Colonic mucosa (tissue), 4 donors: ENCODE results near the gene CCDC97. TPM values are rescaled to one million over a fixed set of nuclear protein-coding genes. Genes with fewer than 3 reads are reported as not detected.

Experiments
- DNase-seq: peaks from one replicate; pipeline ENCODE4 v3.0.0-alpha.2; 2020
- H3K27ac ChIP-seq: fragments of 200-600 bp; one replicate; pipeline ENCODE4 v1.8.0; 2021
- H3K27me3 ChIP-seq: fragments of 200-600 bp; one replicate; pipeline ENCODE4 v1.8.0; 2021
- H3K36me3 ChIP-seq: fragments of 200-600 bp; one replicate; pipeline ENCODE4 v1.8.0; 2021
- H3K4me1 ChIP-seq: fragments of 200-600 bp; one replicate; pipeline ENCODE4 v1.8.0; 2021; ENCODE audit warnings: mild to moderate bottlenecking
- H3K4me3 ChIP-seq: fragments of 200-600 bp; one replicate; pipeline ENCODE4 v1.8.0; 2021
- H3K9ac ChIP-seq, 2 donors: one replicate each; pipeline ENCODE4 v1.7.0; 2013; ENCODE audit warnings: control low read depth in 2 of 2, low read depth in 2 of 2, low read length in 2 of 2
- H3K9me3 ChIP-seq: fragments of 200-600 bp; one replicate; pipeline ENCODE4 v1.8.0; 2021
- CTCF ChIP-seq: fragments of 200-600 bp; IDR thresholded peaks from one replicate; pipeline ENCODE4 v1.8.0; 2022; ENCODE audit warnings: antibody characterized with exemption, mild to moderate bottlenecking
- intact Hi-C: fragments of 100-400 bp; cut with DNase I; formaldehyde crosslinking; loops from one replicate; pipeline ENCODE4 v1.14.1; 2022
- total RNA-seq, 2 donors: library from RNA; stranded (reverse); fragmentation: NEBNext Ultra II Directional in 1 of 2; extraction: Animal tissue kit (Norgen Biotek cat#: 25700) in 1 of 2; gene quantifications; one replicate each; pipeline ENCODE4 v1.2.1, GENCODE V29; 2021
- donor health status: healthy.
- donor health status: DM: no; HTN: no; CAD: no.
- donor health status: DM: no; HTN: no; CAD: no.

Gene CCDC97
- total RNA-seq, 2 donors from 2014 or later, result 20.6 to 30.5 TPM

GRCh38 chr19:41305927-41306793 is 3.8 kb upstream of the CCDC97 start:
- intact Hi-C loops, result loop anchor here (5.0 kb wide), 2 partner anchors 39 to 99 kb away; no protein-coding TSS in a partner anchor
- Histone ChIP-seq H3K9ac (peak overlapping the region in 1 of 2 donors; percentile 28), H3K4me1 (peaks cover 12% of the 10 kb centered on the region), H3K27me3 (no peaks in the 10 kb centered on the region), H3K9me3 (no peaks in the 10 kb centered on the region), H3K4me3 (no peak overlapping the region), H3K36me3 (peaks cover 10% of the 10 kb centered on the region), H3K27ac (peak overlapping the region; percentile 17)
- no peak for TF ChIP-seq CTCF
- DNase-seq, result no peak

GRCh38 chr19:41307090-41307875 is 2.7 kb upstream of the CCDC97 start:
- intact Hi-C loops, result loop anchor here (5.0 kb wide), 2 partner anchors 40 to 100 kb away; no protein-coding TSS in a partner anchor
- peak overlapping the region; percentile 87 for H3K27ac ChIP-seq
- H3K27me3 ChIP-seq, result no peaks in the 10 kb centered on the region
- no peak for DNase-seq
- no peak overlapping the region for H3K4me3 ChIP-seq
- H3K9ac ChIP-seq, result peak overlapping the region in 1 of 2 donors; percentile 98
- peaks cover 17% of the 10 kb centered on the region for H3K4me1 ChIP-seq
- no peaks in the 10 kb centered on the region for H3K9me3 ChIP-seq
- no peak for TF ChIP-seq CTCF
- peaks cover 10% of the 10 kb centered on the region for H3K36me3 ChIP-seq

GRCh38 chr19:41307954-41308449 is 2.0 kb upstream of the CCDC97 start:
- Histone ChIP-seq H3K4me1 (peaks cover 17% of the 10 kb centered on the region), H3K27ac (peak overlapping the region; percentile 87)
- no peak for TF ChIP-seq CTCF

GRCh38 chr19:41308450-41309179 is 1.4 kb upstream of the CCDC97 start:
- Histone ChIP-seq H3K4me3 (peak overlapping the region; percentile 47), H3K27me3 (no peaks in the 10 kb centered on the region), H3K9ac (peak overlapping the region; percentile 93 to 98), H3K4me1 (peaks cover 17% of the 10 kb centered on the region), H3K36me3 (peaks cover 10% of the 10 kb centered on the region), H3K9me3 (no peaks in the 10 kb centered on the region), H3K27ac (peak overlapping the region; percentile 87)
- intact Hi-C loops, result loop anchor here (5.0 kb wide), 2 partner anchors 41 to 101 kb away; no protein-coding TSS in a partner anchor
- peak; percentile 98 for DNase-seq
- TF ChIP-seq CTCF, result peak; percentile 94

More at GRCh38 chr19:41307954-41308449, 2.0 kb upstream of the CCDC97 start:
- intact Hi-C loops, result loop anchor here (5.0 kb wide), 2 partner anchors 41 to 101 kb away; no protein-coding TSS in a partner anchor
- Histone ChIP-seq H3K36me3 (peaks cover 10% of the 10 kb centered on the region), H3K9me3 (no peaks in the 10 kb centered on the region), H3K27me3 (no peaks in the 10 kb centered on the region), H3K4me3 (no peak overlapping the region), H3K9ac (peak overlapping the region; percentile 64 to 98)
- no peak for DNase-seq
